K562 (cell line): ENCODE results near the gene DNPEP.

ENCODE experiments used
- CAMTA2 ChIP-seq: fragments of 250-450 bp; sonication (Bioruptor Pico); conservative IDR thresholded peaks from 2 replicates; pipeline ENCODE4 v1.5.1; 2022
- DNMT1 ChIP-seq: fragments of 450-650 bp; IDR thresholded peaks from 2 replicates; pipeline ENCODE4 v1.6.1; 2016; ENCODE audit warnings: antibody characterized with exemption, mild to moderate bottlenecking
- ELF1 ChIP-seq: fragments of 200-800 bp; sonication (Bioruptor generic); IDR thresholded peaks from 2 replicates; pipeline ENCODE4 v1.6.1; 2016; ENCODE audit warnings: missing genetic modification characterization, missing compliant biosample characterization
- ELF4 ChIP-seq: fragments of 450-650 bp; formaldehyde crosslinking; IDR thresholded peaks from 2 replicates; pipeline ENCODE4 v1.4.0; 2022; ENCODE audit warnings: missing genetic modification characterization
- EP300 ChIP-seq: IDR thresholded peaks from 2 replicates; pipeline ENCODE4 v1.6.1; 2012; ENCODE audit warnings: low read length, improper control_type of control experiment
- KLF6 ChIP-seq: fragments of 250-450 bp; sonication (Bioruptor Pico); IDR thresholded peaks from 2 replicates; pipeline ENCODE4 v1.4.0; 2020; ENCODE audit warnings: mild to moderate bottlenecking, moderate library complexity, borderline replicate concordance
- NR1H2 ChIP-seq: sonication (generic); formaldehyde crosslinking; IDR thresholded peaks from 2 replicates; pipeline ENCODE4 v1.4.0; 2020; ENCODE audit warnings: mild to moderate bottlenecking, missing genetic modification reagents
- SIX5 ChIP-seq, 2 experiments: IDR thresholded peaks; 2 replicates each; pipeline ENCODE4 v1.6.1; 2011; ENCODE audit warnings: low read length in 2 of 2, borderline replicate concordance in 1 of 2, low read depth in 1 of 2, mild to moderate bottlenecking in 1 of 2, moderate library complexity in 1 of 2; ENCODE audit not compliant: insufficient read depth in 1 of 2
- SNIP1 ChIP-seq: fragments of 450-650 bp; IDR thresholded peaks from 2 replicates; pipeline ENCODE4 v1.7.1; 2017; ENCODE audit warnings: low read depth, mild to moderate bottlenecking
- YY1 ChIP-seq, 3 experiments: IDR thresholded peaks; 2 replicates each; pipeline ENCODE4 v1.6.1; 2011; ENCODE audit warnings: low read length in 2 of 3, mild to moderate bottlenecking in 2 of 3, moderate library complexity in 2 of 3, borderline replicate concordance in 1 of 3, control low read depth in 1 of 3, low read depth in 1 of 3; ENCODE audit not compliant: insufficient read depth in 3 of 3, insufficient replicate concordance in 2 of 3, control insufficient read depth in 1 of 3, insufficient read length in 1 of 3; ENCODE audit errors: extremely low read depth in 1 of 3
- ZKSCAN1 ChIP-seq: fragments of 150-350 bp; IDR thresholded peaks from 2 replicates; pipeline ENCODE4 v1.6.1; 2016; ENCODE audit warnings: low read depth, low read length
- TF ChIP-seq, protein P1 (sequence below), 3 experiments: IDR thresholded peaks in 2 of 3; conservative IDR thresholded peaks in 1 of 3; 2 replicates each; pipeline ENCODE4 v1.5.1; 2011 to 2012; ENCODE audit warnings: low read length in 3 of 3, mild to moderate bottlenecking in 3 of 3, control low read depth in 2 of 3, improper control_type of control experiment in 1 of 3, inconsistent platforms in 1 of 3, low read depth in 1 of 3, mixed read lengths in 1 of 3, moderate library complexity in 1 of 3; ENCODE audit not compliant: insufficient read depth in 2 of 3
- TF ChIP-seq, protein P2 (sequence below): fragments of 450-650 bp; formaldehyde crosslinking; IDR thresholded peaks from 2 replicates; pipeline ENCODE4 v1.4.0; 2020; ENCODE audit warnings: mild to moderate bottlenecking, moderate library complexity

- TF ChIP-seq NR1H2 (CRISPR knock-in tag) (no peak), YY1 (IDR thresholded peaks at IDR 0.05; ENCODE audit: borderline replicate concordance in 1 of 3, control insufficient read depth in 1 of 3, extremely low read depth in 1 of 3, insufficient read depth in 3 of 3, insufficient read length in 1 of 3, insufficient replicate concordance in 2 of 3, low read depth in 1 of 3, low read length in 2 of 3) (no peak), SNIP1 (no peak), ELF1 (tag) (no peak), ZKSCAN1 (no peak), DNMT1 (no peak), KLF6 (CRISPR knock-in tag) (no peak), SIX5 (IDR thresholded peaks at IDR 0.05; ENCODE audit: borderline replicate concordance in 1 of 2, insufficient read depth in 1 of 2, low read depth in 1 of 2, low read length in 2 of 2) (no peak), ELF4 (CRISPR knock-in tag) (no peak), EP300 (no peak), CAMTA2 (CRISPR knock-in tag) (no peak)
- TF ChIP-seq, protein P1, sequence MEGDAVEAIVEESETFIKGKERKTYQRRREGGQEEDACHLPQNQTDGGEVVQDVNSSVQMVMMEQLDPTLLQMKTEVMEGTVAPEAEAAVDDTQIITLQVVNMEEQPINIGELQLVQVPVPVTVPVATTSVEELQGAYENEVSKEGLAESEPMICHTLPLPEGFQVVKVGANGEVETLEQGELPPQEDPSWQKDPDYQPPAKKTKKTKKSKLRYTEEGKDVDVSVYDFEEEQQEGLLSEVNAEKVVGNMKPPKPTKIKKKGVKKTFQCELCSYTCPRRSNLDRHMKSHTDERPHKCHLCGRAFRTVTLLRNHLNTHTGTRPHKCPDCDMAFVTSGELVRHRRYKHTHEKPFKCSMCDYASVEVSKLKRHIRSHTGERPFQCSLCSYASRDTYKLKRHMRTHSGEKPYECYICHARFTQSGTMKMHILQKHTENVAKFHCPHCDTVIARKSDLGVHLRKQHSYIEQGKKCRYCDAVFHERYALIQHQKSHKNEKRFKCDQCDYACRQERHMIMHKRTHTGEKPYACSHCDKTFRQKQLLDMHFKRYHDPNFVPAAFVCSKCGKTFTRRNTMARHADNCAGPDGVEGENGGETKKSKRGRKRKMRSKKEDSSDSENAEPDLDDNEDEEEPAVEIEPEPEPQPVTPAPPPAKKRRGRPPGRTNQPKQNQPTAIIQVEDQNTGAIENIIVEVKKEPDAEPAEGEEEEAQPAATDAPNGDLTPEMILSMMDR (IDR thresholded peaks at IDR 0.05 in 2 of 3, conservative IDR thresholded peaks at IDR 0.05 in 1 of 3; ENCODE audit: insufficient read depth in 2 of 3, low read depth in 1 of 3, low read length in 3 of 3) = no peak
- TF ChIP-seq, protein P2, sequence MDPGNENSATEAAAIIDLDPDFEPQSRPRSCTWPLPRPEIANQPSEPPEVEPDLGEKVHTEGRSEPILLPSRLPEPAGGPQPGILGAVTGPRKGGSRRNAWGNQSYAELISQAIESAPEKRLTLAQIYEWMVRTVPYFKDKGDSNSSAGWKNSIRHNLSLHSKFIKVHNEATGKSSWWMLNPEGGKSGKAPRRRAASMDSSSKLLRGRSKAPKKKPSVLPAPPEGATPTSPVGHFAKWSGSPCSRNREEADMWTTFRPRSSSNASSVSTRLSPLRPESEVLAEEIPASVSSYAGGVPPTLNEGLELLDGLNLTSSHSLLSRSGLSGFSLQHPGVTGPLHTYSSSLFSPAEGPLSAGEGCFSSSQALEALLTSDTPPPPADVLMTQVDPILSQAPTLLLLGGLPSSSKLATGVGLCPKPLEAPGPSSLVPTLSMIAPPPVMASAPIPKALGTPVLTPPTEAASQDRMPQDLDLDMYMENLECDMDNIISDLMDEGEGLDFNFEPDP (CRISPR knock-in tag) = no peak
Measured at GRCh38 chr2:219408204-219408603, 20.5 kb upstream of the DNPEP start.
